Measurements from ENCODE around the gene MUC5B.

Gene MUC5B

GRCh38 chr11:1267441-1268100 is 44.7 kb downstream of the MUC5B start:
- TF ChIP-seq CTCF (conservative IDR thresholded peaks at IDR 0.05; ENCODE audit: low read depth, low read length): no peak
- H3K4me3 ChIP-seq (ENCODE audit: low read length): no peak overlapping the region
- no peak for DNase-seq (ENCODE audit: low read depth)

- no peak for DNase-seq (ENCODE audit: low read depth)
- no peak for TF ChIP-seq CTCF (conservative IDR thresholded peaks at IDR 0.05; ENCODE audit: low read depth, low read length)
- H3K4me3 ChIP-seq (ENCODE audit: low read length): no peak overlapping the region
Observed at GRCh38 chr11:1269957-1270356, 47.1 kb downstream of the MUC5B start.

GRCh38 chr11:1270476-1270875 is 47.6 kb downstream of the MUC5B start:
- DNase-seq (ENCODE audit: low read depth): no peak
- no peak for TF ChIP-seq CTCF (conservative IDR thresholded peaks at IDR 0.05; ENCODE audit: low read depth, low read length)
- H3K4me3 ChIP-seq (ENCODE audit: low read length): no peak overlapping the region

GRCh38 chr11:1271002-1271401 is 48.1 kb downstream of the MUC5B start:
- no peak overlapping the region for H3K4me3 ChIP-seq (ENCODE audit: low read length)
- no peak for TF ChIP-seq CTCF (conservative IDR thresholded peaks at IDR 0.05; ENCODE audit: low read depth, low read length)
- DNase-seq (ENCODE audit: low read depth): peak; percentile 74

GRCh38 chr11:1271406-1271805 is 48.5 kb downstream of the MUC5B start:
- no peak for DNase-seq (ENCODE audit: low read depth)
- no peak for TF ChIP-seq CTCF (conservative IDR thresholded peaks at IDR 0.05; ENCODE audit: low read depth, low read length)

GRCh38 chr11:1271927-1272326 is 49.1 kb downstream of the MUC5B start:
- DNase-seq (ENCODE audit: low read depth): no peak
- no peak for TF ChIP-seq CTCF (conservative IDR thresholded peaks at IDR 0.05; ENCODE audit: low read depth, low read length)
- no peak overlapping the region for H3K4me3 ChIP-seq (ENCODE audit: low read length)

More at GRCh38 chr11:1271406-1271805, 48.5 kb downstream of the MUC5B start:
- H3K4me3 ChIP-seq (ENCODE audit: low read length): no peak overlapping the region

GRCh38 chr11:1272531-1272930 is 49.7 kb downstream of the MUC5B start:
- TF ChIP-seq CTCF (conservative IDR thresholded peaks at IDR 0.05; ENCODE audit: low read depth, low read length): no peak
- no peak for DNase-seq (ENCODE audit: low read depth)
- no peak overlapping the region for H3K4me3 ChIP-seq (ENCODE audit: low read length)

Data from retinal pigment epithelial cell (primary cell).